ENCODE data around the gene MYH13. TPM values are rescaled to one million over a fixed set of nuclear protein-coding genes. Genes with fewer than 3 reads are reported as not detected.

Gene MYH13
- total and polyA plus RNA-seq, 7 donors = 0.01 to 0.11 (median 0.07) TPM

- 22 to 62% (median 48%) methylated on average over 1 of the region's 1 CpG for WGBS, 3 donors
- ATAC-seq (no peak), DNase-seq (no peak)
- no peaks in the 10 kb centered on the region for H3K4me1 ChIP-seq
- no peak for TF ChIP-seq CTCF (IDR thresholded peaks at IDR 0.05)
- intact Hi-C loops (cut with DNase I) = no loop called here
- H3K4me3 ChIP-seq = no peak overlapping the region
- H3K9me3 ChIP-seq = no peaks in the 10 kb centered on the region
- no peaks in the 10 kb centered on the region for H3K36me3 ChIP-seq (ENCODE audit: insufficient read depth in 1 of 2, low read depth in 1 of 2)
- H3K27ac ChIP-seq = peak overlapping the region; percentile 9
- peaks cover 0 to 3% (median 3%) of the 10 kb centered on the region in 3 donors for H3K27me3 ChIP-seq (ENCODE audit: insufficient read depth in 3 of 3, low read length in 2 of 3)
Measured at GRCh38 chr17:10270258-10270657, 102.5 kb downstream of the MYH13 start.

GRCh38 chr17:10268005-10268404 lies 104.8 kb downstream of the MYH13 start:
- H3K9me3 ChIP-seq = no peaks in the 10 kb centered on the region
- H3K36me3 ChIP-seq (ENCODE audit: insufficient read depth in 1 of 2, low read depth in 1 of 2) = no peaks in the 10 kb centered on the region
- DNase-seq (no peak), ATAC-seq (no peak)
- peaks cover 0 to 3% (median under 1%) of the 10 kb centered on the region in 3 donors for H3K27me3 ChIP-seq (ENCODE audit: insufficient read depth in 3 of 3, low read length in 2 of 3)
- no peaks in the 10 kb centered on the region for H3K4me1 ChIP-seq
- intact Hi-C loops (cut with DNase I) = no loop called here
- 58 to 71% (median 60%) methylated on average over 4 of the region's 4 CpGs for WGBS, 3 donors
- no peak overlapping the region for H3K4me3 ChIP-seq
- H3K27ac ChIP-seq = no peak overlapping the region
- no peak for TF ChIP-seq CTCF (IDR thresholded peaks at IDR 0.05)

GRCh38 chr17:10266296-10266876 lies 106.4 kb downstream of the MYH13 start:
- no peak overlapping the region for H3K4me3 ChIP-seq
- 60 to 72% (median 65%) methylated on average over 3 of the region's 3 CpGs for WGBS, 3 donors
- DNase-seq (no peak), ATAC-seq (no peak)
- no peaks in the 10 kb centered on the region for H3K4me1 ChIP-seq
- peaks cover 0 to 3% (median 0%) of the 10 kb centered on the region in 3 donors for H3K27me3 ChIP-seq (ENCODE audit: insufficient read depth in 3 of 3, low read length in 2 of 3)
- intact Hi-C loops (cut with DNase I) = no loop called here
- H3K36me3 ChIP-seq (ENCODE audit: insufficient read depth in 1 of 2, low read depth in 1 of 2) = no peaks in the 10 kb centered on the region
- H3K27ac ChIP-seq = no peak overlapping the region
- no peaks in the 10 kb centered on the region for H3K9me3 ChIP-seq
- TF ChIP-seq CTCF (IDR thresholded peaks at IDR 0.05) = no peak

GRCh38 chr17:10265100-10265810 lies 107.6 kb downstream of the MYH13 start:
- no peak for ATAC-seq
- Histone ChIP-seq H3K4me3 (no peak overlapping the region), H3K36me3 (ENCODE audit: insufficient read depth in 1 of 2, low read depth in 1 of 2) (no peaks in the 10 kb centered on the region), H3K27me3 (ENCODE audit: insufficient read depth in 3 of 3, low read length in 2 of 3) (peaks cover 0 to 3% (median 0%) of the 10 kb centered on the region in 3 donors), H3K4me1 (no peaks in the 10 kb centered on the region), H3K27ac (no peak overlapping the region), H3K9me3 (no peaks in the 10 kb centered on the region)
- intact Hi-C loops (cut with DNase I) = no loop called here
- no peak for TF ChIP-seq CTCF (IDR thresholded peaks at IDR 0.05)
- WGBS, 3 donors = 48 to 57% (median 53%) methylated on average over 3 of the region's 3 CpGs
- DNase-seq = no peak

Data from psoas muscle (tissue), 8 donors.